GM12878 (cell line): Measurements from ENCODE around the gene FBXL17. TPM values are rescaled to one million over a fixed set of nuclear protein-coding genes. Genes with fewer than 3 reads are reported as not detected.

ENCODE experiments used
- ATAC-seq: fragments of 200-7000 bp; cut with Tn5 transposase; 3 replicates; pipeline ENCODE4 v1.9.1; 2020; ENCODE audit warnings: mild to moderate bottlenecking, moderate library complexity
- BruUV-seq: library from RNA; stranded (reverse); fragments of 400-500 nt; replicated peaks from 2 replicates; lab custom pipeline; 2021; lab: Mats Ljungman, UMichigan
- CTCF ChIA-PET: fragments of 300-600 bp; sonication (Branson Sonifier 250); formaldehyde crosslinking; extraction: SDS; loops from one replicate; lab custom pipeline; 2021; ENCODE audit warnings: inconsistent platforms; lab: Yijun Ruan, JAX
- POLR2A ChIA-PET: fragments of 350-600 bp; formaldehyde crosslinking; extraction: SDS; loops from one replicate; lab custom pipeline; 2021; ENCODE audit warnings: inconsistent platforms; lab: Charles Lee
- RAD21 ChIA-PET: fragments of 300-600 bp; sonication (Branson Sonifier 250); formaldehyde crosslinking; loops from one replicate; lab custom pipeline; 2023; ENCODE audit warnings: antibody characterized with exemption; ENCODE audit not compliant: unreplicated experiment; lab: Charles Lee
- SMC1A ChIA-PET: fragments of 300-600 bp; sonication (Branson Sonifier 250); formaldehyde crosslinking; loops from one replicate; lab custom pipeline; 2023; ENCODE audit not compliant: unreplicated experiment, uncharacterized antibody; lab: Charles Lee
- DNase-seq: peaks from one replicate; pipeline ENCODE4 v3.0.0-alpha.2; 2011; ENCODE audit warnings: low read depth, low spot score
- FAIRE-seq: peaks from 3 replicates; lab custom pipeline; 2011; peaks lifted over from hg19 to GRCh38; lab: Jason Lieb, UNC
- H2AFZ ChIP-seq: 2 replicates; pipeline ENCODE4 v1.6.0; 2011; ENCODE audit warnings: low read depth, low read length, control low read depth; ENCODE audit not compliant: control insufficient read depth
- H3K27ac ChIP-seq: 2 replicates; pipeline ENCODE4 v1.5.1; 2011; ENCODE audit warnings: control low read depth; ENCODE audit not compliant: control insufficient read depth, insufficient read depth
- H3K27me3 ChIP-seq, 2 experiments: replicated peaks in 1 of 2; 2 replicates each; pipeline versions ENCODE4 v1.6.0 to v1.6.1; 2011; ENCODE audit warnings: low read length in 1 of 2; ENCODE audit not compliant: control insufficient read depth in 2 of 2, insufficient read depth in 2 of 2
- H3K36me3 ChIP-seq, 2 experiments: 2 replicates each; pipeline ENCODE4 v1.5.1; 2011; ENCODE audit warnings: low read length in 1 of 2; ENCODE audit not compliant: control insufficient read depth in 2 of 2, insufficient read depth in 2 of 2
- H3K4me1 ChIP-seq: 2 replicates; pipeline ENCODE4 v1.6.1; 2011; ENCODE audit warnings: mild to moderate bottlenecking, low read length, moderate library complexity, mixed read lengths; ENCODE audit not compliant: control insufficient read depth, insufficient read depth
- H3K4me2 ChIP-seq: 2 replicates; pipeline ENCODE4 v1.6.0; 2011; ENCODE audit warnings: control low read depth; ENCODE audit not compliant: control insufficient read depth, insufficient read depth
- H3K4me3 ChIP-seq: fragments of 200-600 bp; sonication (generic); 2 replicates; pipeline ENCODE4 v1.5.1; 2016
- H3K79me2 ChIP-seq: 2 replicates; pipeline ENCODE4 v1.6.0; 2011; ENCODE audit warnings: low read length; ENCODE audit not compliant: control insufficient read depth, insufficient read depth
- H3K9ac ChIP-seq: 2 replicates; pipeline ENCODE4 v1.8.0; 2011; ENCODE audit warnings: low read length, control low read depth, mixed read lengths; ENCODE audit not compliant: control insufficient read depth, insufficient read depth
- H3K9me3 ChIP-seq: replicated peaks from 3 replicates; pipeline ENCODE4 v1.5.1; 2011; ENCODE audit warnings: mild to moderate bottlenecking, low read length; ENCODE audit not compliant: control insufficient read depth, insufficient read depth
- H4K20me1 ChIP-seq: 2 replicates; pipeline ENCODE4 v1.6.0; 2011; ENCODE audit not compliant: control insufficient read depth, insufficient read depth
- BCL11A ChIP-seq: IDR thresholded peaks from 2 replicates; pipeline ENCODE4 v1.6.1; 2011; ENCODE audit warnings: low read depth, low read length
- CREM ChIP-seq: IDR thresholded peaks from 2 replicates; pipeline ENCODE4 v1.6.1; 2014; ENCODE audit warnings: antibody characterized with exemption, low read depth
- FOXM1 ChIP-seq: IDR thresholded peaks from 2 replicates; pipeline ENCODE4 v1.6.1; 2012; ENCODE audit warnings: low read depth, mild to moderate bottlenecking, inconsistent platforms, low read length, moderate library complexity
- HSF1 ChIP-seq: fragments of 150-350 bp; IDR thresholded peaks from 2 replicates; pipeline ENCODE4 v1.6.1; 2014; ENCODE audit warnings: mild to moderate bottlenecking, low read depth, low read length
- MEF2A ChIP-seq: IDR thresholded peaks from 2 replicates; pipeline ENCODE4 v1.6.1; 2011; ENCODE audit warnings: low read depth, mild to moderate bottlenecking, low read length, moderate library complexity; ENCODE audit not compliant: insufficient read depth
- MYB ChIP-seq: fragments of 150-350 bp; IDR thresholded peaks from 2 replicates; pipeline ENCODE4 v1.6.1; 2014; ENCODE audit warnings: mild to moderate bottlenecking, low read depth, low read length, borderline replicate concordance
- NBN ChIP-seq: fragments of 450-650 bp; IDR thresholded peaks from 2 replicates; pipeline ENCODE4 v1.6.1; 2016
- RB1 ChIP-seq: fragments of 450-650 bp; formaldehyde crosslinking; IDR thresholded peaks from 2 replicates; pipeline ENCODE4 v1.6.1; 2017; ENCODE audit warnings: mild to moderate bottlenecking, borderline replicate concordance
- SIN3A ChIP-seq: IDR thresholded peaks from 2 replicates; pipeline ENCODE4 v1.6.1; 2012; ENCODE audit warnings: low read depth, low read length, improper control_type of control experiment
- YBX1 ChIP-seq: fragments of 450-650 bp; IDR thresholded peaks from 2 replicates; pipeline ENCODE4 v1.6.1; 2016; ENCODE audit warnings: antibody characterized with exemption
- ZSCAN29 ChIP-seq: fragments of 450-650 bp; IDR thresholded peaks from 2 replicates; pipeline ENCODE4 v1.6.1; 2017; ENCODE audit warnings: mild to moderate bottlenecking, moderate library complexity
- WGBS: methylation state at CpG from one replicate; pipeline ENCODE4 v1.1.6; 2016; ENCODE audit warnings: low lambda C conversion rate; ENCODE audit not compliant: insufficient replicate concordance, insufficient coverage; ENCODE audit errors: missing lambda C conversion rate; 5-methylcytosine and 5-hydroxymethylcytosine counted together
- in situ Hi-C: fragments of 300-500 bp; cut with MboI; formaldehyde crosslinking; loops from 9 replicates; pipeline ENCODE4 v1.14.3; 2018; ENCODE audit warnings: mixed read lengths
- intact Hi-C: fragments of 100-400 bp; cut with micrococcal nuclease; formaldehyde crosslinking; loops from one replicate; pipeline ENCODE4 v1.14.2; 2022; ENCODE audit not compliant: unreplicated experiment
- polyA plus RNA-seq, 11 experiments: library from polyadenylated mRNA; depleted of rRNA in 4 of 11; unstranded in 6 of 11; stranded (reverse) in 5 of 11; fragments of >200 nt; fragmentation: Nextera tagmentation in 4 of 11; fragmentation: Illumina TruSeq in 1 of 11; extraction: Ambion mirVana in 4 of 11; extraction: Trizol in 1 of 11; gene quantifications; 1 replicate in 1 of 11; 2 replicates in 10 of 11; pipeline versions ENCODE4 v1.2.1 to v1.2.3, GENCODE V29; 2011 to 2016; ENCODE audit warnings: inconsistent platforms in 2 of 11, missing spikeins in 2 of 11, low read depth in 1 of 11
- total RNA-seq, 4 experiments: library from RNA; depleted of rRNA in 3 of 4; stranded (reverse); fragments of >200 nt in 3 of 4; fragmentation: Illumina TruSeq in 1 of 4; extraction: Trizol in 1 of 4; gene quantifications; 2 replicates each; pipeline versions ENCODE4 v1.2.1 to v1.2.3, GENCODE V29; 2013 to 2021
- TF ChIP-seq, protein P1 (sequence below): IDR thresholded peaks from 2 replicates; pipeline ENCODE4 v1.6.1; 2012; ENCODE audit warnings: improper control_type of control experiment, low read depth, low read length; ENCODE audit not compliant: insufficient replicate concordance
- TF ChIP-seq, protein P2 (sequence below): fragments of 450-650 bp; IDR thresholded peaks from 2 replicates; pipeline ENCODE4 v1.6.1; 2017; ENCODE audit warnings: antibody characterized with exemption, mild to moderate bottlenecking, moderate library complexity

The FBXL17 gene
- total and polyA plus RNA-seq, 10 of the 15 experiments (the other 5 are each of a cell fraction or from before 2014, with no cell fraction given), result 0.88 to 9.0 (median 4.4) TPM

GRCh38 chr5:108136493-108136892, 245.4 kb downstream of the FBXL17 start:
- H3K79me2 ChIP-seq, result no peaks in the 10 kb centered on the region
- POLR2A ChIA-PET, result no interaction called here
- no peaks in the 10 kb centered on the region for H3K27me3 ChIP-seq
- no peak for ATAC-seq
- CTCF ChIA-PET, result interaction anchor here (0.5 kb wide), 1 partner anchor 10 kb away, joined by 3 read pairs; no protein-coding TSS in a partner anchor
- no peaks in the 10 kb centered on the region for H3K9me3 ChIP-seq
- in situ Hi-C loops, result no loop called here
- intact Hi-C loops, result no loop called here
- WGBS, result 92% methylated on average over 2 of the region's 2 CpGs
- no peaks in the 10 kb centered on the region for H3K4me1 ChIP-seq
- H3K27ac ChIP-seq, result no peak overlapping the region
- BruUV-seq, result no TSS peak
- H2AFZ ChIP-seq, result no peak overlapping the region
- SMC1A ChIA-PET, result interaction anchor here (0.7 kb wide), 1 partner anchor 135 kb away, joined by 3 read pairs; no protein-coding TSS in a partner anchor
- no peaks in the 10 kb centered on the region for H4K20me1 ChIP-seq
- FAIRE-seq, result no peak
- no peak overlapping the region for H3K4me2 ChIP-seq
- H3K4me3 ChIP-seq, result no peak overlapping the region
- no peaks in the 10 kb centered on the region for H3K36me3 ChIP-seq
- no peak overlapping the region for H3K9ac ChIP-seq
- no peak for DNase-seq
- RAD21 ChIA-PET, result no interaction called here
- TF ChIP-seq HSF1 (no peak), CREM (no peak), SIN3A (no peak), ZSCAN29 (no peak), BCL11A (no peak), YBX1 (no peak), MEF2A (no peak), NBN (no peak), FOXM1 (no peak), MYB (no peak), RB1 (no peak)
- TF ChIP-seq, protein P1, sequence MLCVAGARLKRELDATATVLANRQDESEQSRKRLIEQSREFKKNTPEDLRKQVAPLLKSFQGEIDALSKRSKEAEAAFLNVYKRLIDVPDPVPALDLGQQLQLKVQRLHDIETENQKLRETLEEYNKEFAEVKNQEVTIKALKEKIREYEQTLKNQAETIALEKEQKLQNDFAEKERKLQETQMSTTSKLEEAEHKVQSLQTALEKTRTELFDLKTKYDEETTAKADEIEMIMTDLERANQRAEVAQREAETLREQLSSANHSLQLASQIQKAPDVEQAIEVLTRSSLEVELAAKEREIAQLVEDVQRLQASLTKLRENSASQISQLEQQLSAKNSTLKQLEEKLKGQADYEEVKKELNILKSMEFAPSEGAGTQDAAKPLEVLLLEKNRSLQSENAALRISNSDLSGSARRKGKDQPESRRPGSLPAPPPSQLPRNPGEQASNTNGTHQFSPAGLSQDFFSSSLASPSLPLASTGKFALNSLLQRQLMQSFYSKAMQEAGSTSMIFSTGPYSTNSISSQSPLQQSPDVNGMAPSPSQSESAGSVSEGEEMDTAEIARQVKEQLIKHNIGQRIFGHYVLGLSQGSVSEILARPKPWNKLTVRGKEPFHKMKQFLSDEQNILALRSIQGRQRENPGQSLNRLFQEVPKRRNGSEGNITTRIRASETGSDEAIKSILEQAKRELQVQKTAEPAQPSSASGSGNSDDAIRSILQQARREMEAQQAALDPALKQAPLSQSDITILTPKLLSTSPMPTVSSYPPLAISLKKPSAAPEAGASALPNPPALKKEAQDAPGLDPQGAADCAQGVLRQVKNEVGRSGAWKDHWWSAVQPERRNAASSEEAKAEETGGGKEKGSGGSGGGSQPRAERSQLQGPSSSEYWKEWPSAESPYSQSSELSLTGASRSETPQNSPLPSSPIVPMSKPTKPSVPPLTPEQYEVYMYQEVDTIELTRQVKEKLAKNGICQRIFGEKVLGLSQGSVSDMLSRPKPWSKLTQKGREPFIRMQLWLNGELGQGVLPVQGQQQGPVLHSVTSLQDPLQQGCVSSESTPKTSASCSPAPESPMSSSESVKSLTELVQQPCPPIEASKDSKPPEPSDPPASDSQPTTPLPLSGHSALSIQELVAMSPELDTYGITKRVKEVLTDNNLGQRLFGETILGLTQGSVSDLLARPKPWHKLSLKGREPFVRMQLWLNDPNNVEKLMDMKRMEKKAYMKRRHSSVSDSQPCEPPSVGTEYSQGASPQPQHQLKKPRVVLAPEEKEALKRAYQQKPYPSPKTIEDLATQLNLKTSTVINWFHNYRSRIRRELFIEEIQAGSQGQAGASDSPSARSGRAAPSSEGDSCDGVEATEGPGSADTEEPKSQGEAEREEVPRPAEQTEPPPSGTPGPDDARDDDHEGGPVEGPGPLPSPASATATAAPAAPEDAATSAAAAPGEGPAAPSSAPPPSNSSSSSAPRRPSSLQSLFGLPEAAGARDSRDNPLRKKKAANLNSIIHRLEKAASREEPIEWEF, result no peak
- TF ChIP-seq, protein P2, sequence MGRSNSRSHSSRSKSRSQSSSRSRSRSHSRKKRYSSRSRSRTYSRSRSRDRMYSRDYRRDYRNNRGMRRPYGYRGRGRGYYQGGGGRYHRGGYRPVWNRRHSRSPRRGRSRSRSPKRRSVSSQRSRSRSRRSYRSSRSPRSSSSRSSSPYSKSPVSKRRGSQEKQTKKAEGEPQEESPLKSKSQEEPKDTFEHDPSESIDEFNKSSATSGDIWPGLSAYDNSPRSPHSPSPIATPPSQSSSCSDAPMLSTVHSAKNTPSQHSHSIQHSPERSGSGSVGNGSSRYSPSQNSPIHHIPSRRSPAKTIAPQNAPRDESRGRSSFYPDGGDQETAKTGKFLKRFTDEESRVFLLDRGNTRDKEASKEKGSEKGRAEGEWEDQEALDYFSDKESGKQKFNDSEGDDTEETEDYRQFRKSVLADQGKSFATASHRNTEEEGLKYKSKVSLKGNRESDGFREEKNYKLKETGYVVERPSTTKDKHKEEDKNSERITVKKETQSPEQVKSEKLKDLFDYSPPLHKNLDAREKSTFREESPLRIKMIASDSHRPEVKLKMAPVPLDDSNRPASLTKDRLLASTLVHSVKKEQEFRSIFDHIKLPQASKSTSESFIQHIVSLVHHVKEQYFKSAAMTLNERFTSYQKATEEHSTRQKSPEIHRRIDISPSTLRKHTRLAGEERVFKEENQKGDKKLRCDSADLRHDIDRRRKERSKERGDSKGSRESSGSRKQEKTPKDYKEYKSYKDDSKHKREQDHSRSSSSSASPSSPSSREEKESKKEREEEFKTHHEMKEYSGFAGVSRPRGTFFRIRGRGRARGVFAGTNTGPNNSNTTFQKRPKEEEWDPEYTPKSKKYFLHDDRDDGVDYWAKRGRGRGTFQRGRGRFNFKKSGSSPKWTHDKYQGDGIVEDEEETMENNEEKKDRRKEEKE, result no peak
